Measurements from ENCODE around the gene MCM3AP. TPM values are rescaled to one million over a fixed set of nuclear protein-coding genes. Genes with fewer than 3 reads are reported as not detected.

MCM3AP gene
- polyA plus RNA-seq, 1 experiment = 31.6 TPM

DNA sequence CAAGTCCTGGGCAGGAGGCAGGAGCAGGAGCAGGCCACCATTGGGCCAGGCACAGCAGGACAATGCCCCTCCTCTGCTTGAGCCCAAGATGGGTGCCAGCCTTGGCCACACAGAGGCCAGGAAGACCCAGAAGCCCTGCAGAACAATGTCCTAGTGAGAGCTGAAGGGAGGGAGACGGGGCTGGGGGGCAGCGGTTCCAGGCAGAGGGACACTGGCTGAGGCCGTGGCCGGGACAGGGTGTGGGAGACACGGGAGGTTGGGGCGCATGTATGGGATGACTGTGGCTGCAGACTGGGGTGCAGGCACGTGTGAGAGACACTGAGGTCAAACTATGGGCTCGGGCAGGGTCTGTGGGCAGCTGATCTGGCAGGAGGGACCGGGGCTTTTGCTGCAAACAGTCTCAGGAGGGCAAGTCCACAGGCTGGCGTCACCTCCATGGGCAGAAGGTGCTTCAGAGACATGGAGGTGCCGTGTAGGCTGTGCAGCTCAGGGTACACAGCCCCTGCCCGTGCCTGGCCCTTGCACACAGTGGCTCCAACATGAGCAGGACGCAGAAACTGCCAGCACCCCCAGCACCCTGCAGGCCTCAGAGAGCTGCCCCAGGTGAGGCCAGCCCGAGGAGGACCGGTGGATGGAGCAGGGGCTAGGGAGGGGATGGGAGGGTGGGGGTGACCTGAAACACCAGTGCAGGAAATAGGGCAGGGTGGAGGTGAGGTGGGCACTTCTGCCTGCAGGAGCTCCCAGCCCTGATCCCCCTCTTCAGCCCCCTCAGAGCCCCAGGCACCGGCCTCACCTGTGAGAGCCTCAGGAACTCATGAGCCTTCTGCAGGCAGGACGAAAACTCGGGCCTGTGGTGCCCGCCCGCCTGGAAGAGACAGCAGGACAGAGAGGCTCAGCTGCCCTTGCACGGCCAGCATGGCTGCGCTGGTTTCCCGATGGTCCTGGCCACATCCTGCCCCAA is 76.4 kb downstream of the MCM3AP start:
- no peak for DNase-seq (ENCODE audit: low read depth)
- H3K36me3 ChIP-seq (ENCODE audit: control insufficient read depth, insufficient read depth, low read length) = peaks cover 42% of the 10 kb centered on the region
- TF ChIP-seq, protein P1, sequence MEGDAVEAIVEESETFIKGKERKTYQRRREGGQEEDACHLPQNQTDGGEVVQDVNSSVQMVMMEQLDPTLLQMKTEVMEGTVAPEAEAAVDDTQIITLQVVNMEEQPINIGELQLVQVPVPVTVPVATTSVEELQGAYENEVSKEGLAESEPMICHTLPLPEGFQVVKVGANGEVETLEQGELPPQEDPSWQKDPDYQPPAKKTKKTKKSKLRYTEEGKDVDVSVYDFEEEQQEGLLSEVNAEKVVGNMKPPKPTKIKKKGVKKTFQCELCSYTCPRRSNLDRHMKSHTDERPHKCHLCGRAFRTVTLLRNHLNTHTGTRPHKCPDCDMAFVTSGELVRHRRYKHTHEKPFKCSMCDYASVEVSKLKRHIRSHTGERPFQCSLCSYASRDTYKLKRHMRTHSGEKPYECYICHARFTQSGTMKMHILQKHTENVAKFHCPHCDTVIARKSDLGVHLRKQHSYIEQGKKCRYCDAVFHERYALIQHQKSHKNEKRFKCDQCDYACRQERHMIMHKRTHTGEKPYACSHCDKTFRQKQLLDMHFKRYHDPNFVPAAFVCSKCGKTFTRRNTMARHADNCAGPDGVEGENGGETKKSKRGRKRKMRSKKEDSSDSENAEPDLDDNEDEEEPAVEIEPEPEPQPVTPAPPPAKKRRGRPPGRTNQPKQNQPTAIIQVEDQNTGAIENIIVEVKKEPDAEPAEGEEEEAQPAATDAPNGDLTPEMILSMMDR (IDR thresholded peaks at IDR 0.05; ENCODE audit: insufficient read depth, low read depth, low read length) = no peak
- no peaks in the 10 kb centered on the region for H3K27me3 ChIP-seq (ENCODE audit: control insufficient read depth, insufficient read depth, low read length)
- ChIA-PET CTCF (interaction anchor here (1.3 kb wide), 1 partner anchor 56 kb away, joined by 4 read pairs; no protein-coding TSS in a partner anchor), POLR2A (no interaction called here)
- H3K4me3 ChIP-seq (ENCODE audit: low read depth, low read length) = no peak overlapping the region

DNA sequence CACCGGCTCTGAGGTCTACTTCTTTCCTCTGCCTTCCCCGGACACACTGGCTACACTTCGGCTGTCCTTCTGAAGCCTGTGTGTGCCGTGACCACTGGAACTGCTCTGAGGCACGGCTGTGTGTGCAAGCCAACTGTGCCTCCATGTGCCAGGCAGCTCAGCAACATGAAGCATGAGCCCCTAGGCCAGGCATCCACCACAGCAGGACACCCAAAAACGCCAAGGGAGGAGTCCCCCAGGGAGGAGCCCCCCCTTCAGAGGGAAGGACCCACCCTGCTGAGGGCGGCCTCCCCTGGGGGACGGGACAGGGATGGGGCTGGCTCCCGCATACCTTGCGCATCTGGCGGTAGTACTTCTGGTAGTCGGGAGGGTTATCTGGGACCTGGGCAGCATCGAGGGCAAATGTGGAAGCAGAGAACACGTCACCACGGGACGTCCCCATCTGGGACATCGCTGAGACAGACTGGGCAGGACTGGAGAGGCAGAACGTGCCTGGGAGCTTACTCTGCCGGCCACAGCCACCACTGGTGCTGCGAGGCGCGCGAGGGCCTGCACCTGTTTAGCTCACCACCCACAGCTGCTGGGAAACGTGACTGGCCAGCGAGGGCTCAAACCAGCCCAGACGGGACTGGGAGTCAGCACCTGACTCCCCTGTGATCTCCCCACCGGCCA is 77.4 kb downstream of the MCM3AP start:
- TF ChIP-seq, protein P1 (IDR thresholded peaks at IDR 0.05; ENCODE audit: insufficient read depth, low read depth, low read length) = no peak
- Histone ChIP-seq H3K27me3 (ENCODE audit: control insufficient read depth, insufficient read depth, low read length) (no peaks in the 10 kb centered on the region), H3K36me3 (ENCODE audit: control insufficient read depth, insufficient read depth, low read length) (peaks cover 44% of the 10 kb centered on the region), H3K4me3 (ENCODE audit: low read depth, low read length) (no peak overlapping the region)
- CTCF ChIA-PET = interaction anchor here (1.2 kb wide), 1 partner anchor 19 kb away, joined by 3 read pairs; no protein-coding TSS in a partner anchor
- POLR2A ChIA-PET = no interaction called here
- no peak for DNase-seq (ENCODE audit: low read depth)

DNA sequence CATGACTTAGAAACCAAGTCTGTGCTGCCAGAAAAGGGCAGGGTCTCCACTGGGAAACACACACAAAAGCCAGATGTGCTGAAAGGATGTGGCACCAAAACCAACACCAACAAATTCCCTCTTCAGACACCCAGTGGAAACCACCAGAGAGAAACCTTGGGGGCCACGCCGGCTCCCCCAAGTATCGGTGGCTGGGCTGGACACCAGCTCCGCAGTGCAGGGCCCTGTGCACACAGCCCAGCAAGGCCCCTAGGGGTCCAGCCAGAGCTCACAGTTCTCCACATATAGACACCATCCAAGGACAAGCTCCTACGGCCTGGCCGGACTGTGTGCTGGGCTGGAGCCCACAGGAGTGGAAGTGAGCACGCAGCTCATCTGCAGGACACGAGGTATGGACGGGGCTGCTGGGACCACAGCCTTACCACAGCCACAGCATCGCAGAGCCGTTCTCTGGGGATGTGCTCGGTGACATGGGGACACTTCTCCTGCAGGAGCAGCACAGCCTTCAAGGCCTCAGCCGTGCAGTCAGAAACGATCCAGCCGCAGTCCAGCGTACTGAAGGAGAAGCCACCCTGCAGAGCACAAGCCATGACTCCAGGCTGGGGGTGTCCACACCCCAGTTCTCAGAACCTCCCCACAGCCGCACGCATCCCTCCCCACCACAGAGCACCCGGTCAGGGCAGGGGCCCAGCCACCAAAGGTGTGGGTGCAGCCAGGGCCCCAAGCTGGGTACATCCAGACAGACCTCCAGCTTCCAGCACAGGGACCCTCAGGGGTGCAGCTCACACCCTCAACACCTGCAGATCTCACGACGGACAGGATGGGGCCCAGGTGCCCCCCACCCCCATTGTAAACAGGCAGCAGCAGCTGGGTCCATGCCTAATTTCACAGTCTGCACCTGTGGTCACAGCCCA is 78.1 kb downstream of the MCM3AP start:
- Histone ChIP-seq H3K36me3 (ENCODE audit: control insufficient read depth, insufficient read depth, low read length) (peaks cover 42% of the 10 kb centered on the region), H3K4me3 (ENCODE audit: low read depth, low read length) (no peak overlapping the region), H3K27me3 (ENCODE audit: control insufficient read depth, insufficient read depth, low read length) (no peaks in the 10 kb centered on the region)
- ChIA-PET POLR2A (no interaction called here), CTCF (interaction anchor here (0.6 to 1.2 kb wide), 2 partner anchors 18 to 88 kb away, joined by 3 read pairs; no protein-coding TSS in a partner anchor)
- no peak for DNase-seq (ENCODE audit: low read depth)
- TF ChIP-seq, protein P1 (IDR thresholded peaks at IDR 0.05; ENCODE audit: insufficient read depth, low read depth, low read length) = no peak

DNA sequence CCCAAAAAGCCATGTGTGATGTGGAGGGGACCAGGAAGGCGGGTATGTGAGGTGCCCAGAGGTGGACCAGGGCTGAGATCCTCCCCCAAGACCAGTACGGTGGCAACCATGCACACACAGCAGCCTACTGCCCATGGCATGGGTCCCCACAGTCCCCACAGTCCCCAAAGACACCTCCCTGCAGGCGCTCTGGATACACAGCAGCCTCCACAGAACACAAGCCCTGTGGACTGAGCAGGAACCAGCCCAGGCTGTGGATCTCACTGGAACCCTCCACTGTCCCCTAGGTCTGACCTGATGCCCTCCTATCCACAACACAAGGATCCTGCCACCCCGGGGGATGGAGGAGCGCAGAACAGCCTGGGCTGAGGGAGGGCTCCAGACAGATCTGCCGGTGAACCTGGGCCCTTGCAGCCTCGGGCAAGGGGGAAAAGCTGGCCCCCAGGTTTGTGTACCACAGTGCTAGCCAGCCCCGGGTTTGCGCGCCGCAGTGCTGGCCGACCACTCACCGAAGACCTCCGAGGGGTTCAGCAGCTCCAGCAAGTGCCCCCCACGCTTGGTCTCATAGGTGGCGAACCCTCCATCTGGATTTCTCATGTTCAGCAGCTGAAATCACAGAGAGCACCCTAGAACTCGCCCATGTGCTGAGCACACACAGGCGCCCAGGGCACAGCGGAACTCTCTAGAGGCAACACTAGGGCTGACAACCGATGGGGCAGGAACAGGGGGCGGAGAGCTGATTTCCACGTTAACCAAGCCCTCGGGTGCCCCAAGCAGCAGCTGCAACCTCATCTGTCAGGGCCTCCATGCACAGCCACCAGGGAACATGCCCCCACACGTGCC is 79.0 kb downstream of the MCM3AP start:
- Histone ChIP-seq H3K4me3 (ENCODE audit: low read depth, low read length) (no peak overlapping the region), H3K27me3 (ENCODE audit: control insufficient read depth, insufficient read depth, low read length) (no peaks in the 10 kb centered on the region), H3K36me3 (ENCODE audit: control insufficient read depth, insufficient read depth, low read length) (peaks cover 37% of the 10 kb centered on the region)
- CTCF ChIA-PET = interaction anchor here (0.6 to 1.2 kb wide), 2 partner anchors 17 to 89 kb away, joined by 3 read pairs; no protein-coding TSS in a partner anchor
- no peak for DNase-seq (ENCODE audit: low read depth)
- POLR2A ChIA-PET = no interaction called here
- TF ChIP-seq, protein P1 (IDR thresholded peaks at IDR 0.05; ENCODE audit: insufficient read depth, low read depth, low read length) = no peak

All from BJ (cell line).